ENCODE results near the gene ARHGAP9. TPM values are rescaled to one million over a fixed set of nuclear protein-coding genes. Genes with fewer than 3 reads are reported as not detected.
"Not testable (repeated sequence)": the region's sequence is repeated elsewhere in the genome, so short reads cannot be mapped to it uniquely, and the experiment has no call there.

Gene ARHGAP9
- total and polyA plus RNA-seq, 2 donors from 2014 or later: 3.8 to 18.1 TPM

DNA sequence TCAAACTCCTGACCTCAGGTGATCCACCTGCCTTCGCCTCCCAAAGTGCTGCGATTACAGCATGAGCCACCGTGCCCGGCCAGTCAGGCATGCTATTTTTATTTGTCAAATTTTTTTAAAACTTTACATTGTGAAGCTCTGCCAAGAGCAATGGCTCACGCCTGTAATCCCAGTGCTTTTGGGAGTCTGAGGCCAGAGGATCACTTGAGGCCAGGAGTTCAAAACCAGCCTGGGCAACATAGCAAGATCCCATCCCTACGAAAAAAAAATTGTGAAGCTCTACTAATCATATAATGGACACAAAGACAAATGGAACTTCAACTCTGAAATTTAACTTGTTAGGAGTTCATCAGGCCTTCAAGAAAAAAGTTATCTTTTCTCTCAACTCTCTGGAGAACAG is 50.7 kb downstream of the ARHGAP9 start:
- H3K4me1 ChIP-seq (ENCODE audit: control insufficient read depth in 2 of 3, insufficient read depth in 2 of 3, low read depth in 1 of 3, low read length in 3 of 3): peaks cover 0 to 2% (median under 1%) of the 10 kb centered on the region in 3 donors
- DNase-seq (no peak), FAIRE-seq (no peak)
- H3K9ac ChIP-seq (ENCODE audit: low read length in 3 of 3): peak overlapping the region in 1 of 3 donors; percentile 84
- H3K36me3 ChIP-seq (ENCODE audit: control insufficient read depth in 2 of 3, insufficient read depth in 3 of 3, low read length in 3 of 3): peaks cover 0 to 3% (median 0%) of the 10 kb centered on the region in 3 donors
- no peaks in the 10 kb centered on the region for H3K27me3 ChIP-seq (ENCODE audit: control insufficient read depth, insufficient read depth, low read length)
- H3K27ac ChIP-seq (ENCODE audit: low read depth in 2 of 2, low read length in 2 of 2): no peak overlapping the region
- TF ChIP-seq, protein P1, sequence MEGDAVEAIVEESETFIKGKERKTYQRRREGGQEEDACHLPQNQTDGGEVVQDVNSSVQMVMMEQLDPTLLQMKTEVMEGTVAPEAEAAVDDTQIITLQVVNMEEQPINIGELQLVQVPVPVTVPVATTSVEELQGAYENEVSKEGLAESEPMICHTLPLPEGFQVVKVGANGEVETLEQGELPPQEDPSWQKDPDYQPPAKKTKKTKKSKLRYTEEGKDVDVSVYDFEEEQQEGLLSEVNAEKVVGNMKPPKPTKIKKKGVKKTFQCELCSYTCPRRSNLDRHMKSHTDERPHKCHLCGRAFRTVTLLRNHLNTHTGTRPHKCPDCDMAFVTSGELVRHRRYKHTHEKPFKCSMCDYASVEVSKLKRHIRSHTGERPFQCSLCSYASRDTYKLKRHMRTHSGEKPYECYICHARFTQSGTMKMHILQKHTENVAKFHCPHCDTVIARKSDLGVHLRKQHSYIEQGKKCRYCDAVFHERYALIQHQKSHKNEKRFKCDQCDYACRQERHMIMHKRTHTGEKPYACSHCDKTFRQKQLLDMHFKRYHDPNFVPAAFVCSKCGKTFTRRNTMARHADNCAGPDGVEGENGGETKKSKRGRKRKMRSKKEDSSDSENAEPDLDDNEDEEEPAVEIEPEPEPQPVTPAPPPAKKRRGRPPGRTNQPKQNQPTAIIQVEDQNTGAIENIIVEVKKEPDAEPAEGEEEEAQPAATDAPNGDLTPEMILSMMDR (IDR thresholded peaks at IDR 0.05; ENCODE audit: borderline replicate concordance, extremely low read depth, insufficient read depth): no peak
- H3K9me3 ChIP-seq (ENCODE audit: control insufficient read depth in 2 of 3, insufficient read depth in 1 of 3, low read length in 3 of 3): no peaks in the 10 kb centered on the region
- H3K4me3 ChIP-seq (ENCODE audit: low read length in 3 of 3): no peak overlapping the region
- intact Hi-C loops (cut with DNase I): no loop called here

DNA sequence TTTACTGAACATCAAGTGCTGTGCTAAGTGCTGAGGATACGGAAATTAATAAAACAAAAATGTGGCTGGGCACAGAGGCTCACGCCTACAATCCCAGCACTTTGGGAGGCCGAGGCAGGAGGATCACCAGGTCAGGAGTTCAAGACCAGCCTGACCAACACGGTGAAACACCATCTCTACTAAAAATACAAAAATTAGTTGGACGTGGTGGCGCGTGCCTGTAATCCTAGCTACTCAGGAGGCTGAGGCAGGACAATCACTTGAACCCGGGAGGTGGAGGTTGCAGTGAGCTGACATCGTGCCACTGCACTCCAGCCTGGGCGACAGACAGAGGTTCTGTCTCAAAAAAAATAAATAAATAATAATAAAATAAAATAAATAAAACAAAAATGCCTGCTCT is 52.7 kb downstream of the ARHGAP9 start:
- FAIRE-seq; H3K27ac ChIP-seq (ENCODE audit: low read depth in 2 of 2, low read length in 2 of 2); H3K9me3 ChIP-seq (ENCODE audit: control insufficient read depth in 2 of 3, insufficient read depth in 1 of 3, low read length in 3 of 3); DNase-seq; H3K4me3 ChIP-seq (ENCODE audit: low read length in 3 of 3); intact Hi-C loops (cut with DNase I); H3K27me3 ChIP-seq (ENCODE audit: control insufficient read depth, insufficient read depth, low read length); H3K9ac ChIP-seq (ENCODE audit: low read length in 3 of 3); H3K4me1 ChIP-seq (ENCODE audit: control insufficient read depth in 2 of 3, insufficient read depth in 2 of 3, low read depth in 1 of 3, low read length in 3 of 3); H3K36me3 ChIP-seq (ENCODE audit: control insufficient read depth in 2 of 3, insufficient read depth in 3 of 3, low read length in 3 of 3): not testable (repeated sequence)

Small RNA genes lying within 50 kb of the gene (microRNA-seq; reads per million reads assigned to microRNA genes)
- not detected for gene MIR616
- gene MIR6758: not detected

Other genes starting within 250 kb of the ARHGAP9 start
- gene STAC3, start 228.7 kb downstream of the ARHGAP9 start, total RNA-seq: 3.1 TPM
- gene STAC3, start 228.7 kb downstream of the ARHGAP9 start, polyA plus RNA-seq (ENCODE audit: insufficient read depth, low read depth, low replicate concordance): 1.5 TPM
- 67.3 TPM for gene R3HDM2, start 48.8 kb downstream of the ARHGAP9 start, total RNA-seq
- gene R3HDM2, start 48.8 kb downstream of the ARHGAP9 start, polyA plus RNA-seq (ENCODE audit: insufficient read depth, low read depth, low replicate concordance): 16.5 TPM
- not detected for gene INHBC, start 45.1 kb downstream of the ARHGAP9 start, total RNA-seq
- not detected for gene INHBC, start 45.1 kb downstream of the ARHGAP9 start, polyA plus RNA-seq (ENCODE audit: insufficient read depth, low read depth, low replicate concordance)
- 0.19 TPM for gene INHBE, start 24.6 kb downstream of the ARHGAP9 start, total RNA-seq
- 0.30 TPM for gene INHBE, start 24.6 kb downstream of the ARHGAP9 start, polyA plus RNA-seq (ENCODE audit: insufficient read depth, low read depth, low replicate concordance)
- 2.8 TPM for gene GLI1, start 20.1 kb downstream of the ARHGAP9 start, total RNA-seq
- gene GLI1, start 20.1 kb downstream of the ARHGAP9 start, polyA plus RNA-seq (ENCODE audit: insufficient read depth, low read depth, low replicate concordance): 1.4 TPM
- 158 TPM for gene MARS1, start 8.2 kb upstream of the ARHGAP9 start, total RNA-seq
- gene MARS1, start 8.2 kb upstream of the ARHGAP9 start, polyA plus RNA-seq (ENCODE audit: insufficient read depth, low read depth, low replicate concordance): 62.8 TPM
- gene DDIT3, start 40.6 kb upstream of the ARHGAP9 start, total RNA-seq: 34.1 TPM
- gene DDIT3, start 40.6 kb upstream of the ARHGAP9 start, polyA plus RNA-seq (ENCODE audit: insufficient read depth, low read depth, low replicate concordance): 83.1 TPM
- gene MBD6, start 43.0 kb upstream of the ARHGAP9 start, total RNA-seq: 118 TPM
- 38.4 TPM for gene MBD6, start 43.0 kb upstream of the ARHGAP9 start, polyA plus RNA-seq (ENCODE audit: insufficient read depth, low read depth, low replicate concordance)
- 110 TPM for gene DCTN2, start 67.3 kb upstream of the ARHGAP9 start, total RNA-seq
- 133 TPM for gene DCTN2, start 67.3 kb upstream of the ARHGAP9 start, polyA plus RNA-seq (ENCODE audit: insufficient read depth, low read depth, low replicate concordance)
- 1.3 TPM for gene KIF5A, start 70.2 kb upstream of the ARHGAP9 start, total RNA-seq
- 0.69 TPM for gene KIF5A, start 70.2 kb upstream of the ARHGAP9 start, polyA plus RNA-seq (ENCODE audit: insufficient read depth, low read depth, low replicate concordance)
- 52.4 TPM for gene PIP4K2C, start 111.3 kb upstream of the ARHGAP9 start, total RNA-seq
- 43.2 TPM for gene PIP4K2C, start 111.3 kb upstream of the ARHGAP9 start, polyA plus RNA-seq (ENCODE audit: insufficient read depth, low read depth, low replicate concordance)
- gene DTX3, start 125.0 kb upstream of the ARHGAP9 start, total RNA-seq: 34.5 TPM
- gene DTX3, start 125.0 kb upstream of the ARHGAP9 start, polyA plus RNA-seq (ENCODE audit: insufficient read depth, low read depth, low replicate concordance): 41.2 TPM
- gene ARHGEF25, start 131.6 kb upstream of the ARHGAP9 start, total RNA-seq: 15.0 TPM
- gene ARHGEF25, start 131.6 kb upstream of the ARHGAP9 start, polyA plus RNA-seq (ENCODE audit: insufficient read depth, low read depth, low replicate concordance): 10.9 TPM
- gene B4GALNT1, start 153.3 kb upstream of the ARHGAP9 start, total RNA-seq: 2.0 TPM
- 1.6 TPM for gene B4GALNT1, start 153.3 kb upstream of the ARHGAP9 start, polyA plus RNA-seq (ENCODE audit: insufficient read depth, low read depth, low replicate concordance)
- 325 TPM for gene OS9, start 214.3 kb upstream of the ARHGAP9 start, total RNA-seq
- 256 TPM for gene OS9, start 214.3 kb upstream of the ARHGAP9 start, polyA plus RNA-seq (ENCODE audit: insufficient read depth, low read depth, low replicate concordance)